ENCODE data around the gene CBX3.

GRCh38 chr7:26178272-26178960 lies 23.1 kb upstream of the CBX3 start:
- TF ChIP-seq ATF3 (IDR thresholded peaks at IDR 0.05; ENCODE audit: insufficient read depth, low read depth, low read length) = no peak
- TF ChIP-seq RAD21 (IDR thresholded peaks at IDR 0.05 in 1 of 2, conservative IDR thresholded peaks at IDR 0.05 in 1 of 2; ENCODE audit: low read depth in 2 of 2, low read length in 2 of 2) = no peak
- no peak for TF ChIP-seq POLR2A (IDR thresholded peaks at IDR 0.05; ENCODE audit: control extremely low read depth in 1 of 2, low read depth in 2 of 2, low read length in 2 of 2)

Measured in H1 (cell line).